Measurements from ENCODE around the gene USH1G.

Gene USH1G

DNA sequence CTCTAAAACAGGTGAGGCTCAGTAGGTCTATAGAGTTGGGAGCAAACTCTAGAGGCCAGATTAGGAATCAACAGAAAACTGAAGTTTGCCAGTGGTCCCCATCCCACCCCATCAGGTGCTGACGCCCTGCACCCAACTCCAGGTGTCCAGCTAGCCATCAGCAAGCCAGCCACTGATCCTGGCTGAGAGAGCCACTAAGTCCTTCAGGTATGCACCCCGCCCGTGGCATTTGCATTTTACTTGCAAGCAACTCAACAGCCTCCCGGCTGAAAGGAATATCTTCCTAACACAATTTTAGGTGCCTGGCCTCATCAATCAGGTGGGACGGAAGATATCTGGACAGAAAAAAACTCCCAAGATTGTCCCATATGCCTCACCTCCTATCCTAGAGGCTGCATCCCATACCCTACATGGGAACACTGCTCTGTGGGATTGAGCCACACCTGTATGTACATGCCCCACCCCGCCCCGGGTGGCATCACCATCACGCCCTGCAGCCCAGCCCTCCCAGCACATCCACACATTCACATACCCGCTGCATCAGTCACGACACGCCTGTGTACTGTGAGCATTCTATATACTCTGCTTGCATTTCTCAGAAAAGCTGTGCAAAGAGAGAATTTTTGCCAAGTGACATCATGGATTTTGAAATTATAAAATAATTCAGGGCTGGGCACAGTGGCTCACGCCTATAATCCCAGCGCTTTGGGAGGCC, 20.9 kb upstream of the USH1G start:
- ChIA-PET POLR2A (no interaction called here), CTCF (interaction anchor here (1.9 to 2.7 kb wide), 2 partner anchors 13 to 17 kb away, joined by 9 to 11 read pairs; no protein-coding TSS in a partner anchor)
- H3K4me3 ChIP-seq (ENCODE audit: low read depth, low read length) = no peak overlapping the region
- TF ChIP-seq, protein P1, sequence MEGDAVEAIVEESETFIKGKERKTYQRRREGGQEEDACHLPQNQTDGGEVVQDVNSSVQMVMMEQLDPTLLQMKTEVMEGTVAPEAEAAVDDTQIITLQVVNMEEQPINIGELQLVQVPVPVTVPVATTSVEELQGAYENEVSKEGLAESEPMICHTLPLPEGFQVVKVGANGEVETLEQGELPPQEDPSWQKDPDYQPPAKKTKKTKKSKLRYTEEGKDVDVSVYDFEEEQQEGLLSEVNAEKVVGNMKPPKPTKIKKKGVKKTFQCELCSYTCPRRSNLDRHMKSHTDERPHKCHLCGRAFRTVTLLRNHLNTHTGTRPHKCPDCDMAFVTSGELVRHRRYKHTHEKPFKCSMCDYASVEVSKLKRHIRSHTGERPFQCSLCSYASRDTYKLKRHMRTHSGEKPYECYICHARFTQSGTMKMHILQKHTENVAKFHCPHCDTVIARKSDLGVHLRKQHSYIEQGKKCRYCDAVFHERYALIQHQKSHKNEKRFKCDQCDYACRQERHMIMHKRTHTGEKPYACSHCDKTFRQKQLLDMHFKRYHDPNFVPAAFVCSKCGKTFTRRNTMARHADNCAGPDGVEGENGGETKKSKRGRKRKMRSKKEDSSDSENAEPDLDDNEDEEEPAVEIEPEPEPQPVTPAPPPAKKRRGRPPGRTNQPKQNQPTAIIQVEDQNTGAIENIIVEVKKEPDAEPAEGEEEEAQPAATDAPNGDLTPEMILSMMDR (IDR thresholded peaks at IDR 0.05; ENCODE audit: insufficient read depth, low read length, missing control alignments) = no peak
- DNase-seq (ENCODE audit: low read depth, low spot score) = no peak

DNA sequence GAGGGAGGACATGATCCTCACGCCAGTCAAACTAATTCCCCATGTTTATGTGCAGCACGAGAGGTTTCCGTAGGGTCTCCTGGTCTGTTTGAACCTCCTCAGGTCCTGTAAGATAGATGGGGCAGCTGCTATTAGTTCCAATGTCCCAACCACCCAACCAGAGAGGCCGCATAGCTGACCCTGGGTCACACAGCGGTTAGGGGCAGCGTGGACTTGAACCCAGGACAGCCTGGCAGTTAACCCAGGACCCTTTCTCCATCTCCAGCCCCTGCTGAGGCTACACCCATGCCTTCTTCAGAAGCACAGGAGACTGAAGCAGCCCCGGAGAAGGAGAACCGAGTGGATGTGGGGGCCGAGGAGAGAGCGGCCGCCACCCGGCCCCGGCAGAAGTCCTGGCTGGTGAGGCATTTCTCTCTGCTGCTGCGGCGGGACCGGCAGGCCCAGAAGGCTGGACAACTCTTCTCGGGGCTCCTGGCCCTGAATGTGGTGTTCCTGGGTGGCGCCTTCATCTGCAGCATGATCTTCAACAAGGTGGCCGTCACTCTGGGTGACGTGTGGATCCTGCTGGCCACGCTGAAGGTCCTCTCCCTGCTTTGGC, 18.2 kb upstream of the USH1G start:
- H3K4me3 ChIP-seq (ENCODE audit: low read depth, low read length) = no peak overlapping the region
- ChIA-PET CTCF (no interaction called here), POLR2A (no interaction called here)
- TF ChIP-seq, protein P1 (IDR thresholded peaks at IDR 0.05; ENCODE audit: insufficient read depth, low read length, missing control alignments) = no peak
- DNase-seq (ENCODE audit: low read depth, low spot score) = no peak

DNA sequence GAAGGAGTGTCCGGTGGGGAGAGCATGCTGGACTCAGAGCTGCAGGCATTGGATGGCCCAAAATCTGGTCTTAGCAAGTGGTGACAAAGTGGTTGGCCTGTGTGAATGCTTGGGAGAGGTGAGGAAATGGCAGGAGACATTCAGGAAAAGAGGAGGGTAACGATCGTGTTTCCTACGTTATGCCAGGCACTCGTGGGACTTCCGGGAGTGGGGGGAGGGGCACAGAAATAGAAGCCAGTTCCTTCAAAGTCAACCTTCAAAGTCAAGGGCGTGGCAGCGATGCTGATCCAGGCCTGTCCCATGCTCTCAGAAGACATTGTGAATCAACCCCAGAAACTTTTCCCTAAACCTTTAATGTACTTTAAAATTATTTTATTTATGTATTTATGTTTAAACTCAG, 16.5 kb upstream of the USH1G start:
- ChIA-PET POLR2A (no interaction called here), CTCF (interaction anchor here (0.8 to 2.8 kb wide), 5 partner anchors 10 to 22 kb away, joined by 3 to 11 read pairs (median 3); partner anchors contain the start of gene OTOP2)
- TF ChIP-seq, protein P1 (IDR thresholded peaks at IDR 0.05; ENCODE audit: insufficient read depth, low read length, missing control alignments) = no peak
- no peak for DNase-seq (ENCODE audit: low read depth, low spot score)
- H3K4me3 ChIP-seq (ENCODE audit: low read depth, low read length) = no peak overlapping the region

DNA sequence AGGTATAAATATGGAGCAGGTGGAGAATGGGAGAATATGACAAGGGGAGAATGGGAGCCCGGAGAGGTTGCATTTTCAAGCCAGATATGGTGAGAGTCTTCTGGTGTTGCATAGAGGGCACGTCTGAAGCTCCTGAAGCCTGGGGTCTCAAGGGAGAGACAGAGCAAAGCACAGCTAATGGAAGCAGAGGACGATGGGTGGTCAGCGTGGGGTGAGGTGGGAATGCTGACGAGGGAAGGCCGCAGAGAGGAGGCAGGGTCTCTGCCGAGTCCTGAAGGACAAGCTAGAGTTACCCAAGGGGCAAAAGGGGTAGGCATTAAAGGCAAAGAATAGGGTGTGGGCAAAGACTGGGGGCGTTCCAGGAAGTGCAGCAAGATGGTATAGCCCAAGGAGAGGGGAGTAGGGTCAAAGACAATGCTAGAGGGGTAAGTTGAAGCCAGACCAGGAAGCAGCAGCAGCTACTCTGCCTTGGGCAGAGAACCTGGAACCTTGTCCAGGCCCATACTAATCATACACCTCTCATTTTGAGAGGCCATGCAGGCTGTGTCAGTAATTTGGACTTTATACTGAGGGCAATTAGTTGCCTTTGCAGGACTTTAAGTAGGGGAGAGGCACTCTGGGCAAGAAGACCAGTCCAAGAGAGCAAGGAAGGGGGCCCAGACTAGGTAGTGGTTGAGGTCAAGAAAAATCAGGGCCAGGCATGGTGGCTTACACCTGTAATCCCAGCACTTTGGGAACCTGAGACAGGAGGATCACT, 15.3 kb upstream of the USH1G start:
- H3K4me3 ChIP-seq (ENCODE audit: low read depth, low read length) = no peak overlapping the region
- CTCF ChIA-PET = interaction anchor here (2.1 to 2.8 kb wide), 2 partner anchors 20 to 23 kb away, joined by 7 to 11 read pairs; no protein-coding TSS in a partner anchor
- POLR2A ChIA-PET = no interaction called here
- DNase-seq (ENCODE audit: low read depth, low spot score) = no peak
- TF ChIP-seq, protein P1 (IDR thresholded peaks at IDR 0.05; ENCODE audit: insufficient read depth, low read length, missing control alignments) = no peak

DNA sequence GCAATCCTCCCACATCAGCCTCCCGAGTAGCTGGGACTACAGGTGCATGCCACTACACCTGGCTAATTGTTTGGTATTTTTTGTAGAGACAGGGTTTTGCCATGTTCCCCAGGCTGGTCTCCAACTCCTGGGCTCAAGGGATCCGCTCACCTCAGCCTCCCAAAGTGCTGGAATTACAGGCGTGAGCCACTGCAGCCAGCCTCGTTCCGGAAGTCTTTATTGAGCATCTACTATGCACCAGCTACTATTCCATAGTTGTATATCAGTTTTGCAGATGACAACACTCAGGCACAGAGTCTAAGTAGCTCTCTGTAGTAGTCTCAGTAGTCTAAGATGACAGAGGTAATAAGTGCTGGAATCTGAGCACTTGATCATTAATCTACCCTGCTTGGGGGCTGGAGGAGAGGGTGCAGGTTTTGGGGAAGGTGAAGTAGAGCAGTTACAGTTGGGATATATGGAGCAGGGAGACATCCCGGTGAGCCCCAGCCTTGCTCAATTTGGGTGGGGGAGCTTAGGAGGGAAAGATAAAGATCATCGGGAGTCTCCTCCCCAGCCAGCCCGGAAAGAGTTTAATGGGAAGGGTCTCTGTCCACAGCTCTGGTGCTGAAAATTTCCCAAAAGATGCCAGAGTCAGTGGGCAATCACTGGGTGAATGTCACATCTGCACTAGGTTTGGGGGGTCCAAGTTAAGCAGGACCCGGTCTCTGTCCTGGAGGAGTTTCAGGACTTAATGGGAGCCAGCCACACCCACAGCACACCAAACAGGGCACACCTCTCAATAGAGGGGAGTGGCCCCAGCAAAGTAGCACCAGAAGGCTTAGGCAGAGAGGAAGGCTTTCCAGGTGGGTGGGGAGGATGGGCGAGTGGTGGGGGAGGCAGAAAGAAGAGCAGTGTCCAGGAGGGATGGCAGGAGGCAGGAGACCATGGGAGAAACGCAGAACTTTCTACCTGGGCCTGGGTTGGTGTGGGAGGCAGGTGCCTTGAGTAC, 14.3 kb upstream of the USH1G start:
- TF ChIP-seq, protein P1 (IDR thresholded peaks at IDR 0.05; ENCODE audit: insufficient read depth, low read length, missing control alignments) = no peak
- H3K4me3 ChIP-seq (ENCODE audit: low read depth, low read length) = no peak overlapping the region
- ChIA-PET POLR2A (no interaction called here), CTCF (interaction anchor here (1.0 to 2.8 kb wide), 3 partner anchors 13 to 24 kb away, joined by 3 to 11 read pairs (median 7); partner anchors contain the start of gene OTOP2)
- no peak for DNase-seq (ENCODE audit: low read depth, low spot score)

All from AG04449 (cell line).